ENCODE measurements around the gene TSPAN2.

- no peak for TF ChIP-seq POLR2A (IDR thresholded peaks at IDR 0.05)
- TF ChIP-seq CTCF (IDR thresholded peaks at IDR 0.05) = no peak
- no peak for TF ChIP-seq POLR2AphosphoS5 (IDR thresholded peaks at IDR 0.05)
- TF ChIP-seq EP300 (IDR thresholded peaks at IDR 0.05) = no peak
Measured at GRCh38 chr1:115064461-115064860, 24.8 kb downstream of the TSPAN2 start.

All from gastroesophageal sphincter (tissue), 3 donors.